ENCODE data around the gene NOL11. TPM values are rescaled to one million over a fixed set of nuclear protein-coding genes. Genes with fewer than 3 reads are reported as not detected.
"Not testable (repeated sequence)": the region's sequence is repeated elsewhere in the genome, so short reads cannot be mapped to it uniquely, and the experiment has no call there.

The NOL11 gene
- total and polyA plus RNA-seq, 4 donors, result 6.1 to 32.0 (median 22.4) TPM

- Histone ChIP-seq H3K36me3 (ENCODE audit: control insufficient read depth in 1 of 2, insufficient read depth in 2 of 2, low read length in 1 of 2) (peaks cover 0 to 3% of the 10 kb centered on the region in 2 donors), H3K4me1 (ENCODE audit: control insufficient read depth in 1 of 2, insufficient read depth in 2 of 2, low read length in 2 of 2) (peaks cover 1 to 3% of the 10 kb centered on the region in 2 donors), H3K27ac (ENCODE audit: low read depth in 1 of 2, low read length in 2 of 2) (no peak overlapping the region), H3K4me3 (ENCODE audit: low read length in 2 of 2) (no peak overlapping the region), H3K27me3 (ENCODE audit: control insufficient read depth in 1 of 2, insufficient read depth in 2 of 2, low read length in 1 of 2) (no peaks in the 10 kb centered on the region), H3K9me3 (ENCODE audit: control insufficient read depth, low read length) (no peaks in the 10 kb centered on the region)
- ATAC-seq (ENCODE audit: low FRiP score) (no peak), DNase-seq (no peak)
- intact Hi-C loops (cut with DNase I), result loop anchor here in 1 of 2 donors (5.0 kb wide), 1 partner anchor 111 kb away; the partner anchor contains the start of gene BPTF
- 87 to 90% methylated on average over 6 of the region's 6 CpGs for WGBS, 2 donors
These were observed 1.3 kb upstream of the NOL11 start for GRCh38 chr17:67716405-67716798.

GRCh38 chr17:67717192-67717623, 528 bp upstream of the NOL11 start:
- peak; percentile 1 for ATAC-seq (ENCODE audit: low FRiP score)
- 0 to 2% methylated on average over 5 of the region's 5 CpGs for WGBS, 2 donors

GRCh38 chr17:67718325-67718941, 697 bp downstream of the NOL11 start:
- 0 to 1% methylated on average over 16 of the region's 16 CpGs for WGBS, 2 donors
- DNase-seq (no peak), ATAC-seq (ENCODE audit: low FRiP score) (no peak)
- Histone ChIP-seq H3K27ac (ENCODE audit: low read depth in 1 of 2, low read length in 2 of 2) (peak overlapping the region; percentile 58 to 60), H3K36me3 (ENCODE audit: control insufficient read depth in 1 of 2, insufficient read depth in 2 of 2, low read length in 1 of 2) (peaks cover 3 to 9% of the 10 kb centered on the region in 2 donors), H3K27me3 (ENCODE audit: control insufficient read depth in 1 of 2, insufficient read depth in 2 of 2, low read length in 1 of 2) (no peaks in the 10 kb centered on the region), H3K4me1 (ENCODE audit: control insufficient read depth in 1 of 2, insufficient read depth in 2 of 2, low read length in 2 of 2) (peaks cover 1 to 3% of the 10 kb centered on the region in 2 donors), H3K4me3 (ENCODE audit: low read length in 2 of 2) (peak overlapping the region; percentile 67 to 82), H3K9me3 (ENCODE audit: control insufficient read depth, low read length) (no peaks in the 10 kb centered on the region)
- intact Hi-C loops (cut with DNase I), result loop anchor here in 1 of 2 donors (5.0 kb wide), 1 partner anchor 109 kb away; the partner anchor contains the start of gene BPTF

More at GRCh38 chr17:67717192-67717623, 528 bp upstream of the NOL11 start:
- Histone ChIP-seq H3K4me1 (ENCODE audit: control insufficient read depth in 1 of 2, insufficient read depth in 2 of 2, low read length in 2 of 2) (peaks cover 1 to 3% of the 10 kb centered on the region in 2 donors), H3K27me3 (ENCODE audit: control insufficient read depth in 1 of 2, insufficient read depth in 2 of 2, low read length in 1 of 2) (no peaks in the 10 kb centered on the region), H3K9me3 (ENCODE audit: control insufficient read depth, low read length) (no peaks in the 10 kb centered on the region), H3K27ac (ENCODE audit: low read depth in 1 of 2, low read length in 2 of 2) (no peak overlapping the region), H3K4me3 (ENCODE audit: low read length in 2 of 2) (peak overlapping the region; percentile 32 to 35), H3K36me3 (ENCODE audit: control insufficient read depth in 1 of 2, insufficient read depth in 2 of 2, low read length in 1 of 2) (peaks cover 0 to 9% of the 10 kb centered on the region in 2 donors)
- intact Hi-C loops (cut with DNase I), result loop anchor here in 1 of 2 donors (5.0 kb wide), 1 partner anchor 110 kb away; the partner anchor contains the start of gene BPTF
- DNase-seq, result no peak

GRCh38 chr17:67725373-67725791, 7.6 kb downstream of the NOL11 start:
- Histone ChIP-seq H3K4me1 (ENCODE audit: control insufficient read depth in 1 of 2, insufficient read depth in 2 of 2, low read length in 2 of 2) (no peaks in the 10 kb centered on the region), H3K27me3 (ENCODE audit: control insufficient read depth in 1 of 2, insufficient read depth in 2 of 2, low read length in 1 of 2) (no peaks in the 10 kb centered on the region), H3K27ac (ENCODE audit: low read depth in 1 of 2, low read length in 2 of 2) (no peak overlapping the region), H3K36me3 (ENCODE audit: control insufficient read depth in 1 of 2, insufficient read depth in 2 of 2, low read length in 1 of 2) (peaks cover 9 to 11% of the 10 kb centered on the region in 2 donors), H3K9me3 (ENCODE audit: control insufficient read depth, low read length) (no peaks in the 10 kb centered on the region), H3K4me3 (ENCODE audit: low read length in 2 of 2) (no peak overlapping the region)
- no peak for DNase-seq
- ATAC-seq (ENCODE audit: low FRiP score), result no peak
- WGBS, 2 donors, result 95 to 96% methylated on average over 4 of the region's 4 CpGs
- intact Hi-C loops (cut with DNase I), result no loop called here

GRCh38 chr17:67725807-67726206, 8.1 kb downstream of the NOL11 start:
- Histone ChIP-seq H3K9me3 (ENCODE audit: control insufficient read depth, low read length) (no peaks in the 10 kb centered on the region), H3K4me1 (ENCODE audit: control insufficient read depth in 1 of 2, insufficient read depth in 2 of 2, low read length in 2 of 2) (no peaks in the 10 kb centered on the region), H3K27ac (ENCODE audit: low read depth in 1 of 2, low read length in 2 of 2) (no peak overlapping the region), H3K36me3 (ENCODE audit: control insufficient read depth in 1 of 2, insufficient read depth in 2 of 2, low read length in 1 of 2) (peaks cover 7 to 12% of the 10 kb centered on the region in 2 donors), H3K27me3 (ENCODE audit: control insufficient read depth in 1 of 2, insufficient read depth in 2 of 2, low read length in 1 of 2) (no peaks in the 10 kb centered on the region), H3K4me3 (ENCODE audit: low read length in 2 of 2) (no peak overlapping the region)
- DNase-seq, result peak in 1 of 2 donors; percentile 3
- ATAC-seq (ENCODE audit: low FRiP score), result no peak
- intact Hi-C loops (cut with DNase I), result no loop called here
- WGBS, 2 donors, result 91 to 93% methylated on average over 4 of the region's 4 CpGs

- H3K27me3 ChIP-seq (ENCODE audit: control insufficient read depth in 1 of 2, insufficient read depth in 2 of 2, low read length in 1 of 2); H3K27ac ChIP-seq (ENCODE audit: low read depth in 1 of 2, low read length in 2 of 2); H3K9me3 ChIP-seq (ENCODE audit: control insufficient read depth, low read length); ATAC-seq (ENCODE audit: low FRiP score); H3K4me1 ChIP-seq (ENCODE audit: control insufficient read depth in 1 of 2, insufficient read depth in 2 of 2, low read length in 2 of 2); H3K4me3 ChIP-seq (ENCODE audit: low read length in 2 of 2); intact Hi-C loops (cut with DNase I): not testable (repeated sequence)
- 94 to 95% methylated on average over 15 of the region's 15 CpGs for whole genome bisulfite sequencing, 2 donors
- peak in 1 of 2 donors; percentile 11 for DNase-seq
- peaks cover 0 to 14% of the 10 kb centered on the region in 2 donors for H3K36me3 ChIP-seq (ENCODE audit: control insufficient read depth in 1 of 2, insufficient read depth in 2 of 2, low read length in 1 of 2)
These were observed 9.7 kb downstream of the NOL11 start for GRCh38 chr17:67727152-67728039.

- intact Hi-C loops (cut with DNase I), result no loop called here
- Histone ChIP-seq H3K4me3 (ENCODE audit: low read length in 2 of 2) (no peak overlapping the region), H3K27ac (ENCODE audit: low read depth in 1 of 2, low read length in 2 of 2) (no peak overlapping the region), H3K9me3 (ENCODE audit: control insufficient read depth, low read length) (no peaks in the 10 kb centered on the region), H3K27me3 (ENCODE audit: control insufficient read depth in 1 of 2, insufficient read depth in 2 of 2, low read length in 1 of 2) (no peaks in the 10 kb centered on the region), H3K36me3 (ENCODE audit: control insufficient read depth in 1 of 2, insufficient read depth in 2 of 2, low read length in 1 of 2) (peaks cover 0 to 9% of the 10 kb centered on the region in 2 donors), H3K4me1 (ENCODE audit: control insufficient read depth in 1 of 2, insufficient read depth in 2 of 2, low read length in 2 of 2) (no peaks in the 10 kb centered on the region)
- ATAC-seq (ENCODE audit: low FRiP score) (no peak), DNase-seq (no peak)
- WGBS, 2 donors, result 95 to 98% methylated on average over 6 of the region's 6 CpGs
These were observed 12.2 kb downstream of the NOL11 start for GRCh38 chr17:67729903-67730302.

- Histone ChIP-seq H3K4me1 (ENCODE audit: control insufficient read depth in 1 of 2, insufficient read depth in 2 of 2, low read length in 2 of 2) (no peaks in the 10 kb centered on the region), H3K4me3 (ENCODE audit: low read length in 2 of 2) (no peak overlapping the region), H3K27ac (ENCODE audit: low read depth in 1 of 2, low read length in 2 of 2) (no peak overlapping the region), H3K9me3 (ENCODE audit: control insufficient read depth, low read length) (no peaks in the 10 kb centered on the region), H3K36me3 (ENCODE audit: control insufficient read depth in 1 of 2, insufficient read depth in 2 of 2, low read length in 1 of 2) (peaks cover 0 to 8% of the 10 kb centered on the region in 2 donors), H3K27me3 (ENCODE audit: control insufficient read depth in 1 of 2, insufficient read depth in 2 of 2, low read length in 1 of 2) (no peaks in the 10 kb centered on the region)
- no peak for ATAC-seq (ENCODE audit: low FRiP score)
- intact Hi-C loops (cut with DNase I), result no loop called here
- peak in 1 of 2 donors; percentile 1 for DNase-seq
- WGBS, 2 donors, result 83 to 88% methylated on average over 7 of the region's 7 CpGs
These were observed 13.0 kb downstream of the NOL11 start for GRCh38 chr17:67730731-67731130.

Data from aorta (tissue), 5 donors.